ENCODE results near the gene RAPGEF4.
A peak's percentile ranks its signal among the peaks of the same experiment; 100 is the strongest.

The RAPGEF4 gene

GRCh38 chr2:172944794-172945509, 209.3 kb downstream of the RAPGEF4 start:
- DNase-seq: no peak

- DNase-seq: no peak
Observed at GRCh38 chr2:172945510-172945850, 209.8 kb downstream of the RAPGEF4 start.

GRCh38 chr2:172947461-172948153, 212.0 kb downstream of the RAPGEF4 start:
- no peak for DNase-seq

DNA sequence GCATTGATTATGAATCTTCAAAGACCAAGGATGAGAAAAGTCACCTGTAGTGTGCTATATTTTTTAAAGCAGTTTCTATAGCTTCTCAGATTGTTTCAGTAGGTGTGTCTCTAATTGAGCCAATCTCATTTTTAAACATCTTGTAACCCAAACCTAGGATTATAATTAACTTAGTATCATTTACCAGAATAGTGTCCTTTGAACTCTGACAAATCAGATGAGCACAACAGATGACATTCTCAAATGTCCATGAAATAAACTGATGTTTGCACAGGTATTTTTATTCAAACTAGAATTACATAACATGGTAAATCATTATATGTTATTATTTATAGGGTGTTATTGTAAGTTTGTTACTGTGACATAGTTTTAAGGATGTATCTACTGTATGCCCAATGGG, 213.9 kb downstream of the RAPGEF4 start:
- no peak for DNase-seq

DNA sequence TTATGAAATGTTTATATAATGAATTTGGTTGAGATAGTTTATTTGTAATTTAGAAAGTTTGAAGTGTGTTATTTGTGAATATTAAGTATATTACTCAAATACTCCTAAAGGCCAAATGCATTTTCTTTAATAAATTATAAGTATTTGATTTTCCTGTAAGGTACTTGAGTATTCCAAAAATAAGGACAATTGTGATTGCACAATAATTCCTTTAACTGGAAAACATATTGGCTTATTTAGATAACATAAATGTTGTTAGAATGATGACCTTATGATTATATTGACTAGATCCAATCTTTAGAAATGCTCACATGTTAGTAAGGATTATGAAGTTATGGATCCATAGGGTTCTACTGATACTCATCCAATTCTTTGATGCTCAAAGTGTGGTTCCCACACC, 214.9 kb downstream of the RAPGEF4 start:
- no peak for DNase-seq

DNA sequence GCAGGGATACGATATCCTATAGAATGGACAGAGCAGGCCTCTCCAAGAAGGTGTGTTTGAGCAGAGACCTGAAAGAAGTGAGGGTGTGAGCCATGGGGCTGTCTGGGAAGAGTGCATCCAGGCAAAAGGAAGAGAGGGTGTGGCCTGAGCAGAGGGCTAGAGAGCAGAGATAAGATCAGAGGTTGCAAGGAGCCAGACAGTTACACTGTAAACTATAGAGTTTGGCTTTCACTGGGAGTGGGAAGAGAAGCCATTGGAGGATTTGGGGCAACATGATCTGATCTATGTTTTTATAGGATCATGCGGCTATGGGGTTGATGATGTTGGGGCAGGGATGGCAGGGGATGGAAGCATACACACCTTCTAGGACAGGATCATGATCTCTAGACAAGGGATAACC, 215.9 kb downstream of the RAPGEF4 start:
- DNase-seq: no peak

- no peak for DNase-seq
Observed at GRCh38 chr2:172953411-172953810, 217.8 kb downstream of the RAPGEF4 start.

DNA sequence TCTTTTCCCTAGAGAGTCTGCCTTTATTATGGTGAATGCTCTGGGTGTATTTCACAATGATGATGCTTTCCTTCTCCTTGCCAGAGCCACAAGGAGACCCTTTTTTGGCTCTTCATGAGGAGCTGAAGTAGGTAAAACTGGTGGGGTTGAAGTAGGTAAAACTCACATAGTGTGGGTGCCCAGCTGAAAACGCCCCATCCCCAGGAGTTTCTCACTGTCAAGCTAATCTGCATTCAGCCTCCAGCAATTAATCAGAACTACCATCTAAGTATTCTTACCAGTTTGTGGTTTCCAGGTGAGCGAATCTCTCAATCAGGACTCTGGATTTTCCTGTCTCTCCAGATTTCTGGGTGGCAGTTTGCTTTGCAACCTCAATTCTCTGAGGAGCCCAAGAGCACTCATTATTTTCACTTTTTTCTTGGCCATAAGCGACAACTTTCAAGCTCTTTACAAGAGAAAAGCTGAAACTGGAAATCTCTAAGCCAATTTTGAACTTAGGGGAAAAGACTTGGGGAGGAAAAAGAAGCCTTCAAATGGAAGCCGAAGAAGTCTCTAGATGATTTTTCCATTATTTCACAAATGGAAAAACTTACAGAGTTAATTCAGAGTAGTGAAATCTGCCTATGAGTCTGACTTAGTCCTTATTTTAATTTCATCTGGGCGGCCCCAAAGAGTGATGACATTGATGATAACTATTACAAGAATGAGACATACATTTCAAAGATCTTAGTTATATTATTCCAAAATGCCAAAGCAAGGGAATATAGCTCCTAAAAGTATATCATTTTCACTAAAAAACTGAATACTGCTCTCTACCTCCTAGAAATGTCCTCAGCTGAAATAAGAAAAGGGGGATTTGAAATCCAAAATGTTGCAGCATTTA, 218.6 kb downstream of the RAPGEF4 start:
- DNase-seq: no peak

- no peak for DNase-seq
Observed at GRCh38 chr2:172955587-172955986, 219.9 kb downstream of the RAPGEF4 start.

DNA sequence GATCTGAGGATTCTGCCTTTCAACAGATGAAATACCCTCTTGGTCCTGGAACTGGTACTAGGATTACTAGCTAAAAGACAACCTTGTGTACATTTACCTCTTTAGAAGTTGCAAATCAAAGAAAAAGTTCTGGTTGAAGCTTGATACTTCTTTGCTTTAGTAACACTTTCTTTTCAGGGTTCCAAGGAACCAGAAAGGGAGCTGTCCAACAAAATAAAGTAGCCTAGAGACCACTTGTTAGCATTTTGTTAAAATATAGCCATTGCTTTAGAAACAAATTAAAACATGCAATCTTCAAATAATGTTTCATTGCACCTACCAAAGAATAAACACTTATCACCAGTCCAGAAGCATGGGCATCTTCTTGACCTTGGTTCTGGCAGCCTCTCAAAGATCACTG, 222.1 kb downstream of the RAPGEF4 start:
- no peak for DNase-seq

DNA sequence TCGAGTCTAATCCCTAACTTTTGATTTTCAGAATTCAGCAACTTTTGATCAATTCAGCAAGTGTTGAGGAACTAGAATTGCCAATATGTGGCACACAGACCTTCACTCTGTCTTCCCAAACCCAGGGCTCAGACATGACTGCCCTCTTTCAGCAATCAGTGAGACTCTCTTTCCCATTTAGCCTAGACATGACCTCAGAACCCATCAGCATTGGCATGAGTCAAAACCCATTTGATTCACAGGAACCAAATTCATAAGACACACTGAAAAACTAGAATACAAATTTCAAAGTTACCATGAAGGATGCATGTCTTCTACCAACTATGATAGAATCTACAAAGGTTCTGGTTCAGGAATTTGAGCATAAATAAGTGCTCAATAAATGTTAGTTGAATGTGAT, 226.4 kb downstream of the RAPGEF4 start:
- DNase-seq: no peak

- no peak for DNase-seq
Observed at GRCh38 chr2:172962824-172963223, 227.2 kb downstream of the RAPGEF4 start.

- DNase-seq: no peak
Observed at GRCh38 chr2:172964511-172965139, 229.0 kb downstream of the RAPGEF4 start.

- DNase-seq: no peak
Observed at GRCh38 chr2:172965433-172966212, 230.0 kb downstream of the RAPGEF4 start.

GRCh38 chr2:172967036-172967982, 231.7 kb downstream of the RAPGEF4 start:
- DNase-seq: no peak

DNA sequence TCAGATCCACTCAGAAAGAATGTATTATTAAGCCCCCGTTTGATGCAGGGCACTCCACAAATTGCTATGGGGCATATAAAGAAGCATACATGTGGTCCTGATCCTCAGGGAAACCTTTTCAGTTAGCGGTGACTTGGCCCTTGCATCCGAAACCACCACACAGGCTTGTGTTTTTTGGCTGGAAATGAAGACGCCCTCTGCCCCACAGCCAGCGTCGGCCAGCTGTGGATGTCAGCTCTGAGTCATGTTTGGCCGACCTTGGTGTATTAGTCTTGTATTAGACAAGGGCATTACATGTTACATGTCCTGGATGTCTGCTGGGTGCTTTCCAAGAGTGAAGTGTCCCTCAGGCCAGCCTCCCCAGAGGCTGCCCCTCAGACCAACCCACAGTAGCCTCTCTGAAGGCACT, 232.4 kb downstream of the RAPGEF4 start:
- DNase-seq: no peak

GRCh38 chr2:172969166-172969565, 233.5 kb downstream of the RAPGEF4 start:
- DNase-seq: no peak

- DNase-seq: no peak
Observed at GRCh38 chr2:172969609-172970008, 234.0 kb downstream of the RAPGEF4 start.

- DNase-seq: peak; percentile 19
Observed at GRCh38 chr2:172970660-172971059, 235.0 kb downstream of the RAPGEF4 start.

GRCh38 chr2:172972005-172972619, 236.5 kb downstream of the RAPGEF4 start:
- DNase-seq: no peak

GRCh38 chr2:172974762-172975161, 239.1 kb downstream of the RAPGEF4 start:
- DNase-seq: no peak
